Ovary (tissue), 9 donors: Measurements from ENCODE around the gene RNASEH2A. TPM values are rescaled to one million over a fixed set of nuclear protein-coding genes. Genes with fewer than 3 reads are reported as not detected.

ENCODE experiments used
- DNase-seq, 5 donors: peaks; one replicate each; pipeline ENCODE4 v3.0.0-alpha.2; 2019 to 2020
- H3K27ac ChIP-seq, 2 donors: fragments of 200-600 bp; one replicate each; pipeline versions ENCODE4 v1.5.1 to v1.8.0; 2019 to 2022
- H3K27me3 ChIP-seq: fragments of 200-600 bp; one replicate; pipeline ENCODE4 v1.8.0; 2022
- H3K36me3 ChIP-seq: fragments of 200-600 bp; sonication (generic); one replicate; pipeline ENCODE4 v1.5.1; 2019
- H3K4me1 ChIP-seq: one replicate; pipeline ENCODE4 v1.8.1; 2013; ENCODE audit warnings: mild to moderate bottlenecking, moderate library complexity; ENCODE audit not compliant: insufficient read depth
- H3K4me3 ChIP-seq: fragments of 200-600 bp; sonication (generic); one replicate; pipeline ENCODE4 v1.5.1; 2017
- H3K9me3 ChIP-seq, 2 donors: fragments of 200-600 bp in 1 of 2; sonication (generic) in 1 of 2; one replicate each; pipeline versions ENCODE4 v1.5.1 to v1.8.1; 2013 to 2019; ENCODE audit warnings: mild to moderate bottlenecking in 1 of 2, moderate library complexity in 1 of 2
- CTCF ChIP-seq, 3 donors: fragments of 450-650 bp in 2 of 3; fragments of 200-600 bp in 1 of 3; IDR thresholded peaks; one replicate each; pipeline versions ENCODE4 v1.5.1 to v1.8.0; 2016 to 2022; ENCODE audit warnings: antibody characterized with exemption in 3 of 3, mild to moderate bottlenecking in 1 of 3
- EP300 ChIP-seq: sonication (generic); formaldehyde crosslinking; IDR thresholded peaks from one replicate; pipeline ENCODE4 v1.6.1; 2017; ENCODE audit warnings: antibody characterized with exemption
- POLR2A ChIP-seq: fragments of 450-650 bp; IDR thresholded peaks from one replicate; pipeline ENCODE4 v1.6.1; 2017; ENCODE audit warnings: antibody characterized with exemption, mild to moderate bottlenecking, moderate library complexity
- whole genome bisulfite sequencing, 3 donors: extraction: QIAGEN DNeasy Blood & Tissue Kit in 1 of 3; methylation state at CpG; one replicate each; pipeline versions ENCODE4 v1.1.5 to v1.1.7; 2013 to 2017; 5-methylcytosine and 5-hydroxymethylcytosine counted together
- intact Hi-C, 4 donors: fragments of 100-400 bp; cut with DNase I; formaldehyde crosslinking; loops; one replicate each; pipeline versions ENCODE4 v1.11.0 to v1.15.1; 2022 to 2023
- polyA plus RNA-seq, 2 donors: library from polyadenylated mRNA; stranded (reverse); fragments of 200-250 nt in 1 of 2; fragments of 350-450 nt in 1 of 2; fragmentation: Illumina TruSeq in 1 of 2; extraction: RNeasy Lipid Tissue Mini Kit (QIAGEN cat#74804) in 1 of 2; gene quantifications; one replicate each; pipeline ENCODE4 v1.2.3, GENCODE V29; 2013 to 2014
- total RNA-seq, 7 donors: library from RNA; depleted of rRNA in 2 of 7; stranded (reverse); fragments of >200 nt in 2 of 7; fragmentation: NEBNext Ultra II Directional in 3 of 7; extraction: Animal tissue kit (Norgen Biotek cat#: 25700) in 3 of 7; gene quantifications; one replicate each; pipeline versions ENCODE4 v1.1.0 to v1.2.4, GENCODE V29; 2016 to 2023
- donor health status: DM: no; HTN: no; CAD: no; lungs with moderate emphysema.
- donor health status: DM: no; HTN: no; CAD: no.
- donor health status: Bipolar disorder and iron deficiency.
- donor health status: DM: yes; HTN: yes; CAD: no.
- donor health status: DM: no; HTN: no; CAD: no.
- donor health status: DM: yes; HTN: yes; CAD: no.

Gene RNASEH2A
- total and polyA plus RNA-seq, 9 donors, result 1.2 to 12.2 (median 7.7) TPM

DNA sequence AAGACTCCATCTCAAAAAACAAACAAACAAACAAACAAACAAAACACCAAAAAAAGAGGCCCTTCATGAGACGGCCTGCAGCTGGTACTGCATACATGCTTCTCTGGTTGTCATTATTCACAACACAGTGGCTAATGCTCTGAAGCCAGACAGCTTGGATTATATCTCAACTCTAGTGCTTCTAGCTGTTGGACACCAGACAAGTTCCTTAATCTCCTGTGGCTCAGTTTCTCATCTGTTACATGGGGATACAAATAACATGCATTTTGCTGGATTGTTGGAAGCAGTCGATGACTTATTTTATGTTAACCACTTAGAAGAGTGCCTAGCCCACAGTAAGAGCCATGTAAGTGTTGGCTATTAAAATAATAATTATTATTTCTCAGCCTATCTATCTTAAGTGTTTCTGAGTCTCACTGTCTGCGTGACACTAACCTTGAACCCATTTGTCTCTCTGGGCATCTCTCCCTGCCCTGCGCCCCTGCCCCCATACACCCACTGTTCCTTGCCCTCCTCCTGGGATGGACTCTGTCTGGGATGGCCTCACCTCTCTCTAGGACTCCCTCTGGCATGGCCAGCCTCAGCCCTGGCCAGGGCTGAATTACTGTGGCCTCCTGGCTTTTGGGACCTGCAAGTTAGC, 18.2 kb upstream of the RNASEH2A start:
- no peaks in the 10 kb centered on the region for H3K27me3 ChIP-seq
- H3K9me3 ChIP-seq, result no peaks in the 10 kb centered on the region
- no peak overlapping the region for H3K4me3 ChIP-seq
- no peaks in the 10 kb centered on the region for H3K36me3 ChIP-seq
- intact Hi-C loops, result loop anchor here in 1 of 4 donors (10.0 kb wide), 1 partner anchor 1057 kb away; no protein-coding TSS in a partner anchor
- WGBS, 3 donors, result 27 to 35% (median 34%) methylated on average over 4 of the region's 4 CpGs
- no peak for TF ChIP-seq POLR2A
- no peak for TF ChIP-seq CTCF (IDR thresholded peaks at IDR 0.05)
- no peak for TF ChIP-seq EP300
- no peak for DNase-seq
- peaks cover 17% of the 10 kb centered on the region for H3K4me1 ChIP-seq
- peak overlapping the region; percentile 95 to 99 for H3K27ac ChIP-seq

GRCh38 chr19:12788682-12789097, 17.7 kb upstream of the RNASEH2A start:
- H3K4me1 ChIP-seq, result peaks cover 16% of the 10 kb centered on the region
- WGBS, 3 donors, result 1 to 2% (median 2%) methylated on average over 12 of the region's 12 CpGs
- peak overlapping the region; percentile 95 to 99 for H3K27ac ChIP-seq
- no peaks in the 10 kb centered on the region for H3K9me3 ChIP-seq
- peak; percentile 86 to 90 (median 87) for DNase-seq
- intact Hi-C loops, result loop anchor here in 1 of 4 donors (10.0 kb wide), 1 partner anchor 1056 kb away; no protein-coding TSS in a partner anchor
- H3K36me3 ChIP-seq, result no peaks in the 10 kb centered on the region
- H3K27me3 ChIP-seq, result no peaks in the 10 kb centered on the region
- H3K4me3 ChIP-seq, result peak overlapping the region; percentile 80
- no peak for TF ChIP-seq CTCF (IDR thresholded peaks at IDR 0.05)
- no peak for TF ChIP-seq EP300

- intact Hi-C loops, result loop anchor here in 1 of 4 donors (10.0 kb wide), 1 partner anchor 1056 kb away; no protein-coding TSS in a partner anchor
- Histone ChIP-seq H3K27me3 (no peaks in the 10 kb centered on the region), H3K36me3 (no peaks in the 10 kb centered on the region), H3K27ac (peak overlapping the region; percentile 95 to 99), H3K4me1 (peaks cover 13% of the 10 kb centered on the region), H3K9me3 (no peaks in the 10 kb centered on the region), H3K4me3 (peak overlapping the region; percentile 80)
- TF ChIP-seq CTCF (IDR thresholded peaks at IDR 0.05) (peak in 1 of 3 donors; percentile 8), EP300 (no peak), POLR2A (no peak)
- WGBS, 3 donors, result 0 to 2% (median 1%) methylated on average over 9 to 46 of the region's 46 CpGs
- no peak for DNase-seq
Observed at GRCh38 chr19:12789098-12789903, 17.1 kb upstream of the RNASEH2A start.

DNA sequence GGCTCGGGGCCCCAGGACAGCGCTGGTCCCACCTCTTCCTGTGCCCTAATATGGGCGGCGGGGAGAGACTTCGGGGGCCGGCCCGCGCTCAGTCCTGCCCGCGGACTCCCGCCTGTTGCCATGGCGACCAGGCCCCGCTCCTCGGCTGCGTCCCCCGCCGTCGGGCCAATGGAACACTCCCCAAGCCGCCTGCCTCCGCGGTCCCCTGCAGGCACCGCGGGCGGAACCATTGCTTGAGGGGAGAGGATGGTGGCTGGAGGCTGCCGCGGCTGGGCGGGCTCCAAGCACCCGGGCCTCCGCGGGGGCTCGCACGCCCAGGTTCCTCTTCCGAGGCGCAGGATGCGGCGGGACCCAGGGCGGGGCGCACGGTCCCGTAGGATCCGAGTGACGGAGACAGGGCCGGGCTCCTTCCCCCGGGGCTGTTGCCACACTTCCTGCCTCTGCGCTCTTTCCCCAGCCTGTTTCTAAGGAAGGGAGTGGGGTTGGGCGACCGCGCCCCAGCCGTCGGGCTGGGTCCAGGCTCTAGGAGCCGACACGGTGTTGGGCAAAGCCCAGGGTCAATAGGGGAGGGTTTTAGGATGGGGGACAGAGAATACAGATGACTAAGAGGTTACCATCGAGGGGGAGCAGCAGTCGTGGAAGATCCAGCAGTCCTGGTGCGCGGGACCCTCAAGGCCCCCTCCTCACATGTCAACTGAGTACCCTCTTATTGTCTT, 16.3 kb upstream of the RNASEH2A start:
- no peaks in the 10 kb centered on the region for H3K27me3 ChIP-seq
- intact Hi-C loops, result loop anchor here in 1 of 4 donors (10.0 kb wide), 1 partner anchor 1055 kb away; no protein-coding TSS in a partner anchor
- peak overlapping the region; percentile 80 for H3K4me3 ChIP-seq
- no peaks in the 10 kb centered on the region for H3K9me3 ChIP-seq
- TF ChIP-seq CTCF (IDR thresholded peaks at IDR 0.05) (no peak), EP300 (peak; percentile 58), POLR2A (peak; percentile 95)
- peaks cover 8% of the 10 kb centered on the region for H3K4me1 ChIP-seq
- H3K27ac ChIP-seq, result peak overlapping the region; percentile 95 to 99
- H3K36me3 ChIP-seq, result no peaks in the 10 kb centered on the region
- WGBS, 3 donors, result 0 to 1% (median 1%) methylated on average over 54 to 56 of the region's 56 CpGs
- DNase-seq, result peak; percentile 97 to 99 (median 98)
